Endothelial cell of umbilical vein (primary cell): ENCODE data around the gene BACH2. TPM values are rescaled to one million over a fixed set of nuclear protein-coding genes. Genes with fewer than 3 reads are reported as not detected.

Experiments used
- BruUV-seq: library from RNA; stranded (reverse); fragments of 400-500 nt; replicated peaks from 2 replicates; lab custom pipeline; 2021; lab: Mats Ljungman, UMichigan
- CTCF ChIA-PET: fragments of 300-600, 350-600 bp; sonication (Branson Sonifier 250); formaldehyde crosslinking; loops from one replicate; lab custom pipeline; 2021; ENCODE audit warnings: antibody characterized with exemption, inconsistent platforms; lab: Charles Lee
- POLR2A ChIA-PET: fragments of 300-600, 350-600 bp; sonication (Branson Sonifier 250); formaldehyde crosslinking; loops from one replicate; lab custom pipeline; 2021; ENCODE audit warnings: antibody characterized with exemption, inconsistent platforms; lab: Charles Lee
- DNase-seq: peaks from one replicate; pipeline ENCODE4 v3.0.0-alpha.2; 2011; ENCODE audit warnings: low read depth, low spot score
- FAIRE-seq: peaks from 2 replicates; lab custom pipeline; 2011; peaks lifted over from hg19 to GRCh38; lab: Jason Lieb, UNC
- H2AFZ ChIP-seq: 2 replicates; pipeline ENCODE4 v1.6.0; 2012; ENCODE audit warnings: low read depth, low read length, control low read depth, inconsistent platforms
- H3K27ac ChIP-seq: 2 replicates; pipeline ENCODE4 v1.5.1; 2011; ENCODE audit warnings: low read depth, mild to moderate bottlenecking, control low read depth, low read length, moderate library complexity; ENCODE audit not compliant: insufficient read depth
- H3K27me3 ChIP-seq, 2 experiments: 2 replicates each; pipeline versions ENCODE4 v1.6.0 to v1.6.1; 2011; ENCODE audit warnings: low read length in 2 of 2, mixed read lengths in 1 of 2; ENCODE audit not compliant: control insufficient read depth in 2 of 2, insufficient read depth in 2 of 2
- H3K36me3 ChIP-seq, 2 experiments: 2 replicates in 1 of 2; 3 replicates in 1 of 2; pipeline ENCODE4 v1.5.1; 2011; ENCODE audit warnings: low read length in 2 of 2, mild to moderate bottlenecking in 1 of 2, moderate library complexity in 1 of 2; ENCODE audit not compliant: control insufficient read depth in 2 of 2, insufficient read depth in 2 of 2; ENCODE audit errors: extremely low read depth in 1 of 2
- H3K4me1 ChIP-seq: 3 replicates; pipeline ENCODE4 v1.5.1; 2011; ENCODE audit warnings: mild to moderate bottlenecking, low read length; ENCODE audit not compliant: control insufficient read depth, insufficient read depth; ENCODE audit errors: extremely low read depth
- H3K4me2 ChIP-seq: 2 replicates; pipeline ENCODE4 v1.6.1; 2011; ENCODE audit warnings: low read length, control low read depth, mixed read lengths; ENCODE audit not compliant: insufficient read depth
- H3K4me3 ChIP-seq, 3 experiments: fragments of 200-600 bp in 1 of 3; sonication (generic), shearing (Covaris generic) in 1 of 3; replicated peaks in 1 of 3; 2 replicates each; pipeline ENCODE4 v1.5.1; 2011 to 2016; ENCODE audit warnings: control low read depth in 3 of 3, low read length in 3 of 3, mild to moderate bottlenecking in 2 of 3, inconsistent platforms in 1 of 3, low read depth in 1 of 3, moderate library complexity in 1 of 3; ENCODE audit not compliant: insufficient read depth in 1 of 3
- H3K79me2 ChIP-seq: 2 replicates; pipeline ENCODE4 v1.6.0; 2012; ENCODE audit warnings: low read length, inconsistent platforms; ENCODE audit not compliant: control insufficient read depth, insufficient read depth
- H3K9ac ChIP-seq: replicated peaks from 2 replicates; pipeline ENCODE3; 2011; ENCODE audit warnings: low read length, control low read depth; ENCODE audit not compliant: insufficient read depth; ENCODE audit errors: extremely low read depth
- H3K9me1 ChIP-seq: replicated peaks from 3 replicates; pipeline ENCODE4 v1.6.0; 2011; ENCODE audit warnings: mild to moderate bottlenecking, low read length; ENCODE audit not compliant: control insufficient read depth, insufficient read depth; ENCODE audit errors: extremely low read depth
- H3K9me3 ChIP-seq: replicated peaks from 2 replicates; pipeline ENCODE4 v1.5.1; 2012; ENCODE audit warnings: low read length, inconsistent platforms; ENCODE audit not compliant: control insufficient read depth, insufficient read depth
- H4K20me1 ChIP-seq: replicated peaks from 2 replicates; pipeline ENCODE3; 2011; ENCODE audit warnings: mild to moderate bottlenecking, low read length; ENCODE audit not compliant: control insufficient read depth, insufficient read depth; ENCODE audit errors: extremely low read depth
- FOS ChIP-seq: IDR thresholded peaks from 2 replicates; pipeline ENCODE4 v1.6.1; 2011; ENCODE audit warnings: mild to moderate bottlenecking, low read length, moderate library complexity, borderline replicate concordance; ENCODE audit not compliant: insufficient read depth
- GATA2 ChIP-seq: IDR thresholded peaks from 2 replicates; pipeline ENCODE4 v1.7.0; 2011; ENCODE audit warnings: low read depth, mild to moderate bottlenecking, moderate library complexity, mixed read lengths, low read length; ENCODE audit not compliant: insufficient read length, insufficient read depth
- MYC ChIP-seq: IDR thresholded peaks from one replicate; pipeline ENCODE4 v1.6.1; 2011; ENCODE audit warnings: mild to moderate bottlenecking, low read depth, low read length
- POLR2A ChIP-seq: IDR thresholded peaks from 2 replicates; pipeline ENCODE4 v1.6.1; 2012; ENCODE audit warnings: low read depth, mild to moderate bottlenecking, control low read depth, low read length
- POLR2AphosphoS5 ChIP-seq: IDR thresholded peaks from 2 replicates; pipeline ENCODE4 v1.6.1; 2012; ENCODE audit warnings: low read depth, mild to moderate bottlenecking, control low read depth, low read length, moderate library complexity; ENCODE audit not compliant: insufficient read depth
- dilution Hi-C: fragments of 300-500 bp; cut with MboI; formaldehyde crosslinking; loops from one replicate; pipeline ENCODE4 v1.15.0; 2019; ENCODE audit warnings: low sequenced_read_pairs; ENCODE audit not compliant: extremely low pct_ligation_motif_present
- intact Hi-C: fragments of 100-400 bp; cut with micrococcal nuclease; formaldehyde crosslinking; loops from one replicate; pipeline ENCODE4 v1.10.0; 2022
- polyA plus RNA-seq, 4 experiments: library from polyadenylated mRNA; depleted of rRNA in 3 of 4; stranded (reverse) in 3 of 4; unstranded in 1 of 4; fragments of >200 nt; gene quantifications; 2 replicates each; pipeline versions ENCODE4 v1.2.1 to v1.2.3, GENCODE V29; 2011 to 2012; ENCODE audit warnings: missing spikeins in 1 of 4
- total RNA-seq: library from RNA; stranded (reverse); gene quantifications from 2 replicates; pipeline ENCODE4 v1.2.3, GENCODE V29; 2021
- TF ChIP-seq, protein P1 (sequence below): IDR thresholded peaks from 2 replicates; pipeline ENCODE4 v1.6.1; 2011; ENCODE audit not compliant: insufficient read depth, insufficient read length
- TF ChIP-seq, protein P2 (sequence below), 2 donors: IDR thresholded peaks; 1 replicate in 1 of 2; 2 replicates in 1 of 2; pipeline ENCODE4 v1.5.1; 2011; ENCODE audit warnings: low read length in 2 of 2, mild to moderate bottlenecking in 2 of 2, moderate library complexity in 2 of 2, control low read depth in 1 of 2, inconsistent platforms in 1 of 2, low read depth in 1 of 2; ENCODE audit not compliant: insufficient read depth in 1 of 2; ENCODE audit errors: extremely low read depth in 1 of 2

The BACH2 gene
- total and polyA plus RNA-seq, 2 donors (not counting 3 experiments of a cell fraction or from before 2014, with no cell fraction given) = 1.7 to 5.6 TPM

DNA sequence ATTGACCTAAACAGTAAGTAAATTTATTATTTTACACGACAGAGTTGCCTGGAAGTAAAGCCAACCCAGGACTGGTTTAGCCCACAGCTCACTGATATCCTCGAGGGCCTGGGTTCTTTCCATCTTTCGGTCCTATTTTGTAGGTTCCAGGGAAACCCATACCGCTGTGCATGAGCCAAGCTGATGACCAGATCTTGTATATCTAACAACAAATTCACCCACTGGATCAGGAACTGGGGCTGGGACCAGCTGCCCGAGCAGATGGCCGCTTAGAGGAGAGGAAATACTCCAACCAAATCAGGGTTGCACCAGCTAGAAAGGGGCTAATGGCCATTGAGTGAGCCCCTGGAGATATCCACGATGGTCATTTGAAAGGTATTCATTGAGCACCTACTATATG, 139.2 kb downstream of the BACH2 start:
- DNase-seq (no peak), FAIRE-seq (no peak)
- Histone ChIP-seq H3K27me3 (peaks cover 0 to 4% of the 10 kb centered on the region in 2 experiments), H4K20me1 (no peaks in the 10 kb centered on the region), H3K36me3 (no peaks in the 10 kb centered on the region), H3K9me3 (no peaks in the 10 kb centered on the region), H3K9ac (no peak overlapping the region), H3K4me2 (no peak overlapping the region), H2AFZ (no peak overlapping the region), H3K4me3 (no peak overlapping the region), H3K9me1 (no peaks in the 10 kb centered on the region), H3K27ac (no peak overlapping the region), H3K79me2 (no peaks in the 10 kb centered on the region), H3K4me1 (no peaks in the 10 kb centered on the region)
- BruUV-seq = no TSS peak
- CTCF ChIA-PET = interaction anchor here (0.9 kb wide), 1 partner anchor 217 kb away, joined by 4 read pairs; no protein-coding TSS in a partner anchor
- dilution Hi-C loops (no loop called here), intact Hi-C loops (no loop called here)
- POLR2A ChIA-PET = no interaction called here
- no peak for TF ChIP-seq FOS
- TF ChIP-seq MYC = no peak
- TF ChIP-seq POLR2A = no peak
- no peak for TF ChIP-seq GATA2
- no peak for TF ChIP-seq POLR2AphosphoS5
- TF ChIP-seq, protein P1, sequence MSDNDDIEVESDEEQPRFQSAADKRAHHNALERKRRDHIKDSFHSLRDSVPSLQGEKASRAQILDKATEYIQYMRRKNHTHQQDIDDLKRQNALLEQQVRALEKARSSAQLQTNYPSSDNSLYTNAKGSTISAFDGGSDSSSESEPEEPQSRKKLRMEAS = no peak
- TF ChIP-seq, protein P2, sequence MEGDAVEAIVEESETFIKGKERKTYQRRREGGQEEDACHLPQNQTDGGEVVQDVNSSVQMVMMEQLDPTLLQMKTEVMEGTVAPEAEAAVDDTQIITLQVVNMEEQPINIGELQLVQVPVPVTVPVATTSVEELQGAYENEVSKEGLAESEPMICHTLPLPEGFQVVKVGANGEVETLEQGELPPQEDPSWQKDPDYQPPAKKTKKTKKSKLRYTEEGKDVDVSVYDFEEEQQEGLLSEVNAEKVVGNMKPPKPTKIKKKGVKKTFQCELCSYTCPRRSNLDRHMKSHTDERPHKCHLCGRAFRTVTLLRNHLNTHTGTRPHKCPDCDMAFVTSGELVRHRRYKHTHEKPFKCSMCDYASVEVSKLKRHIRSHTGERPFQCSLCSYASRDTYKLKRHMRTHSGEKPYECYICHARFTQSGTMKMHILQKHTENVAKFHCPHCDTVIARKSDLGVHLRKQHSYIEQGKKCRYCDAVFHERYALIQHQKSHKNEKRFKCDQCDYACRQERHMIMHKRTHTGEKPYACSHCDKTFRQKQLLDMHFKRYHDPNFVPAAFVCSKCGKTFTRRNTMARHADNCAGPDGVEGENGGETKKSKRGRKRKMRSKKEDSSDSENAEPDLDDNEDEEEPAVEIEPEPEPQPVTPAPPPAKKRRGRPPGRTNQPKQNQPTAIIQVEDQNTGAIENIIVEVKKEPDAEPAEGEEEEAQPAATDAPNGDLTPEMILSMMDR (IDR thresholded peaks at IDR 0.05; ENCODE audit: extremely low read depth in 1 of 2, insufficient read depth in 1 of 2, low read depth in 1 of 2, low read length in 2 of 2) = no peak
